HG03175 (cell line): ENCODE results near the gene AGK.

ENCODE experiments used
- ATAC-seq: cut with Tn5 transposase; IDR thresholded peaks from one replicate; pipeline ENCODE4 v1.9.1; 2021; ENCODE audit warnings: mild to moderate bottlenecking, moderate library complexity; ENCODE audit not compliant: unreplicated experiment

Gene AGK, protein sequence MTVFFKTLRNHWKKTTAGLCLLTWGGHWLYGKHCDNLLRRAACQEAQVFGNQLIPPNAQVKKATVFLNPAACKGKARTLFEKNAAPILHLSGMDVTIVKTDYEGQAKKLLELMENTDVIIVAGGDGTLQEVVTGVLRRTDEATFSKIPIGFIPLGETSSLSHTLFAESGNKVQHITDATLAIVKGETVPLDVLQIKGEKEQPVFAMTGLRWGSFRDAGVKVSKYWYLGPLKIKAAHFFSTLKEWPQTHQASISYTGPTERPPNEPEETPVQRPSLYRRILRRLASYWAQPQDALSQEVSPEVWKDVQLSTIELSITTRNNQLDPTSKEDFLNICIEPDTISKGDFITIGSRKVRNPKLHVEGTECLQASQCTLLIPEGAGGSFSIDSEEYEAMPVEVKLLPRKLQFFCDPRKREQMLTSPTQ

DNA sequence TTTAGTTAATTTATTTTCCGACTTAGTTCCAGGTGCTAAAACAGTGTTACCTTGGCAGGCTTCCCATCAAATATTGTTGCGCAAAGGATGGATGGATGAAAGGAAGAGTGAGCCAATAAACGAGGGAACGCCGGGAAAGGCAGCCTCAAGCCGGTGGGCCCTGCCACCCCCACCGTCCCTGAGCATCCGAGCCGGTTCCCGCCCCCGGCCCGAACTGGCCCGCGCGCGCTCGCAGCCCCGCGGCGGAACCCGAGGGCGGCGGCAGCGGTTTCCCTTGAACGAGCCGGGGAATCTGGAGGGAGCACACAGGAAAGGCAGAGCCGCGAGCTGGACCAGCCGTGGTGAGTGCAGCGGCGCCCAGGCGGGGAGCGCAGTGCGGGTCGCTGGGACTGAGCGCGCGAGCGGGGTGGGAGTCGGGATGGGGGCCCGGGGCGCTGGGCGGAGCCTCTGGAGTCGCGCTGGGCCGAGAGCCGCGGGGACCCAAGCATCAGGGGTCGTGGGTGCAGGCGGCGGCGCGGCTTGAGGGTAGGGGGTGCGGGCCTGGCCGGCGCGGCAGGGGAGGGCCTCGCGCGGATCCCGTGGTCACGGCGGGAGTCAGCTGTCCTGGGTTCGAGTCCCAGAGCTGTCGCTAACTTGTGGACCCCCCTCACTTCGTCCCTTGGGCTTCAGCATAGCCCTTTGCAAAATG is at the start of gene AGK:
Gene AGK, plus strand, starts transcription at position 317 of the 688 bp plus-strand sequence. CDS start 4,057 bp downstream, outside the sequence.
- peak; percentile 90 for ATAC-seq

DNA sequence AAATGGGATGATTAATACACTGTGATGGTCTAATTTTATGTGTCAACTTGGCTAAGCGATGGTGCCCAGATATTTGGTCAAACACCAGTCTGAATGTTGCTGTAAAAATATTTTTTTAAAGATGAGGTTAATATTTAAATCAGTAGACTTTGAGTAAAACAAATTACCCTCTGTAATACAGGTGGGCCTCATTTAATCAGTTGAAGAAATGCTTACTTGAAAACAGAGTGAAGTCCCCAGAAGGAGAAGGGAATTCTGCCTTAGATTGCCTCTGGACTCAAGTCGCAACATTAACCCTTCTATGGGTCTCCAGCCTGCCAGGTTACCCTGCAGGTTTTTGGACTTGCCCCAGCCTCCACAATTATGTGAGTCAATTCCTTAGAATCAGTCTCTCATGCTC is 49.8 kb upstream of the AGK start:
- ATAC-seq, result no peak

DNA sequence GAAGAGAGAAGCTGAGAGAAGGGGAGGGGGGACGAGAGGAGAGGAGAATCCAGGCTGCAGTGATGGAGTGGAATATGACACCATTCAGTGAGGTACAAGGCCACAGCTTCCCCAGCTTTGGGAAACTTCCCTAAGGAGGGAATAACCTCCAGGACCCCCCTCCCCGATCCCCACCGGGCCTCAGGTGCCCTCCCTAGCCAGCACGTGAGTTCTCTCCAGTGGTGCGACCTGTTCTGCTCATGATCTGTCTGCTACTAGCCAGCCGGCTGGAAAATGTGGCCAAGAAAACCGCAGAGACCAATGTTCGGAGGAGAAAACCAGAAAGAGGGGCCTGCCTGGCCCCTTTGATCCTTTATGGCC is 39.9 kb upstream of the AGK start:
- no peak for ATAC-seq

DNA sequence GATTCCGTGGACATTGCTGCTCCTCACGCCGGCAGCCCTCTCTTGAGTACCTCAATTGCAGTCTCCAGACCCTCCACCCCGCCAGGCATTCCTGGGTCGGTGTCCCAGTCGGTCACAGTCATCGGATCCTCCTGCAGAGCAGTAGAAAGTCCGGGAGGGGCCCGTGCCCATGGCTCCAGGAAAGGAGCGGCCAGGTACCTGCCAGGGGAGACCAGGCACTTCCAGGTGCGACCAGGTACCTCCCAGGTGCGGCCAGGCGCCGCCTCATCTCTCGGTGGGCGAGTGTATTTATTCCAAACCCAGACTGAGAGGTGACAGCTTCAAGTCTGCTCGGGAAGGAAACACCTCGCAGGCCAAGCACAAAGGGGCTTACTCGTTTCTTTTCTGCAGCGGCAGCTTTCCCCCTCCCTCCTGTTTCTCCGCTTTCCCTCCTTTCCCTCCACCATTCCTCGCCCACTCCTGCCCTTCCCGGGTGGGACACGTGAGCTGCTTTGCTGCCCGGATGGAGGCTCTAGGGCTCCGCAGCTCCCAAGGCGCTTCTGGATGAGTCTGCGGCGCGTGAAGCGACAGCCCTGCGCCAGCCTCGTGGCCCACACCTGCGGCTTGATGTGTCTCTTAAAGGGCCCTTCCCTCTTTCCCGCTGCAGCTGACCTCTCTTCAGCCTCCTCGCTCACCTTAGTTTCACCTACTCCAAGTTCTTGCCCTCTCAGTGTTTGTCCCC is 39.4 kb upstream of the AGK start:
- no peak for ATAC-seq

DNA sequence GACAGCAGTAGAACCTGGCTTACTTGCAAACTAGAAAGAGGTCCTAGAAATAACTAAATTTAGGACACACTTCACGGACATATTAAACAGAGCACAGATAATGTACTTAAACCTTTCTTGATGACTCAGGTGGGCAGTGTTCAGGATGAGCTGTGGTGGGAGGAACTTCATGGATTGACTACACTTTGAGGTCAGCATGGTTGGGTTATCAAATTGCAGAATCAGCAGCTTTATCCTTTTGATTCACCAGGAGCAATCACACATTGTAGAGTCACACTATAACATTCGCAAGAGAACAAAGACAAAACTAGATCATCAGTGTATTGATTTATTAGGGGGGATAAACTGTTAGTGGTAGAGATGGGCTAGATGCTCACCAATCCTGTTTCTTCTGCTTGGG is 38.6 kb upstream of the AGK start:
- ATAC-seq, result no peak

DNA sequence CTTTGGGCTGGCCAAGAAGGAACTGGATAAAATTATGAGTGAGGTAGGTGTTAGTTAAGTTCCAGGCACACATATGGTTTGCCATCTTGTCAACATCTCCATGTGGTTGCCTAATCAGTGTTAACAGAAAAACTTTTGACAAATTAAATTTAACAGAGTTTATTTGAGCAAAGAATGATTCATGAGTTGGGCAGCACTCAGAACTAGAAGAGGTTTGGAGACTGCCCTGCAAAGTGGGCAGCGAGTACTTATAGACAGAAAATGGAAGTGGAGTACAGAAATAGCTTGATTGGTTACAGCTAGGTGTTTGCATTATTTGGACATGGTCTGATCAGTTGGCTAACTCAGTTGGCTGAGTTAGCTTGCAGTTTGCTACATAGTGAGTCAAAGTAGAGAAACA is 37.5 kb upstream of the AGK start:
- ATAC-seq, result no peak

DNA sequence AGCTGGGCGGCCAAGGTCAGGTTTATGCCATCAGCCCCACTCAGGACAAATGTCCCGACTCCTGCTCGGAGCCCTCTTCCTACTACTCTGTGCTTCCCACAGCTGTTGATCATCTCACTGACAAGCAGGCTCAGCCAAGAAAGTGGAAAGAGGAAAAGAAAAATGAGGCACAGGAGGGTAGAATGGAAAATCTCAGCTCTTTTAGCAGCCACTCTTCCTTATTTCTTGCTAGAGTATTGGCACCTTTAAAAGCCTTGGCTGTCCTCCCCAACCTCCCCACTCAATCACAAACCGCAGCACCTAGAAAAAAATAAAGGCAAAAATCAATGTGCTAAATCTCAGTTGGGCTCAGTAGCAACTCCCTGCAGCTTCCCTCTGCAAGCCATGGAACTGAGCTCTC is 35.3 kb upstream of the AGK start:
- no peak for ATAC-seq

DNA sequence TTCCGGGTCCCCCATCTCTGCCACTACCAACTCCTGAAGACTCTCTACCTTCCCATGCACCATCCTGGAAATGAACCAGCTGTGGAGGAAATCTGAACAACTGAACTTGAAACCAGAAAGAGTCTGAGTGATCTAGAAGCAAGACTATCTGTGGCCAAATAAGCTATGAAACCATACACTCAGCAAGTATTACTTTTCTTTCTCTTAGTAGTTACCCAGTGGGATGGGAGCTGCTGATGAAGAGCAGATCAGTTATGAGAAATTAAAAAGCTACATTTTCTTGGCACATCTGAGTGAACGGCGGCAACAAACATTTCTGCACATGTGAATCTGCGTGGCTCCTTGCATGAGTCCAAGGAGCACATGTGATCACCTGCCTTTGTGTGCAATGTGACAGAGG is 31.6 kb upstream of the AGK start:
- no peak for ATAC-seq

DNA sequence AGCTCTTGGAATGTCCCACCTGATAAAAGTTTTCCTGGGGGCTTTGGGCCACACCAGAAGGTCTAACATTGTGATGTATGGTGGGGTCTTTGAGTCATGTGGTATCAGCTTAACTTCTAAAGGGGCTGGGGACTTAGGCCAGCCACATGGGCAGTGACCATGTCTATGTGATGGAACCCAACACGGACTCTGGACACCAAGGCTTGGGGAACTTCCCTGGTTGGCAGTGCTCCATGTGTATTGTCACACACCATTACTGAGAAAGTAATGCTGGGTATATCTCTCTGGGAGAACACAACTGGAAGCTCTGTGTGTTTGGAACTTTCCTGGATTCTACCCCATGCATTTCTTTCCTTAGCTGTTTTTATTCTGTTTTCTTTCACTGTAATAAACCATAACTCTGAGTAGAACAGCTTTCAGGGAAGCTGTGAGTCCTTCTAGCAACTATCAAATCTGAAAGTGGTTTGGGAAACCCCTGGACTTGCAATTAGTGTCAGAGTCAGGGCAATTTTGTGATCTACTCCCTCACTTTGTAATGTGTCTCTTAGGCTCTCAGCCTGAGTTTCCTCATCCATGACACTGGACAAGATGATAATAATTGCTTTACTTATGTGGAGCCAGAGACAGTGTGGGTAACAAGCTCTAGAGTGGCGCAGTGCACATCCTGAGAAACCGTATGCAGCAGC is 28.4 kb upstream of the AGK start:
- no peak for ATAC-seq

DNA sequence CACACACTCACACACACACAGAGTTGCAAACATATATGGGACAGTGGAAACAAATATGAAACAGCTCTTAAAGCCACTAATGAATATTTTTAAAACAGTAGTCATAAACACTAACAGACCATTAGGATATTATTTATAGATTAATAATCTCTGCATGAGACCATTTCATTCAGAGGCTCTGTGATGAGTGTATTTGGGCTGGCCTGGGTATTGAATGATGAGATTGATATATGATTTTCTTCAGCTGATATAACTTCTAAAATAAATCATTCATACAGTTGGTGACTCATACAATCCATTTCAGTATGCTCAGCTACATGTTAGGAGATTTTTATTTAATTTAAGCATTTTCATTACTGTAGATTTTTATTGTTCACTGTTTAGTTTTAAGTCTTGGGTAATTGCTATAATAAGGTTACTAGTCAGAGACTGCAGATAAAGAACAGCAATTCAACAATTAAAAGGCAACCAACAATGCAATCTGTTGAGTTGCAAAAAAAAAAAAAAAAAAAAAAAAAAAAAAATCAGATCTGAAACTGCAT is 25.2 kb upstream of the AGK start:
- ATAC-seq, result no peak

DNA sequence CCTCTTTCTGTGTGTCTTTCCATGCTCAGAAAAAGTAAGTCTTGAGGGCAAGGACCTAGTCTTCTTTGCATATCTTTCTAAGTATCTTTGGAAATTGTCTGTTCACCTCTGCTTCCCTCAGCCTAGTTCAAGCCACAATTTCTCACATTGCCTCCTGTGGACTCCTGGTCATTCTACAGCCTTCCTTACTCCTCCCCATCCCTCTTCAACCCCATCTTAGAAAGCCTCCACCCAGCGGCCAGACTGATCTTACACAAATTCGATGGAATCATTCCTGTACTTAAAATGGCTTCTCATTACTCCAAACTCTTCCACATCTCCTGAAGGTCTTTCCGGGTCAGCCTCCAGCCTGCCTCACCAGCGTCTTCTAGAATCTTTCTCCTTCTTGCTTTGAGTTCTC is 24.1 kb upstream of the AGK start:
- ATAC-seq, result no peak

DNA sequence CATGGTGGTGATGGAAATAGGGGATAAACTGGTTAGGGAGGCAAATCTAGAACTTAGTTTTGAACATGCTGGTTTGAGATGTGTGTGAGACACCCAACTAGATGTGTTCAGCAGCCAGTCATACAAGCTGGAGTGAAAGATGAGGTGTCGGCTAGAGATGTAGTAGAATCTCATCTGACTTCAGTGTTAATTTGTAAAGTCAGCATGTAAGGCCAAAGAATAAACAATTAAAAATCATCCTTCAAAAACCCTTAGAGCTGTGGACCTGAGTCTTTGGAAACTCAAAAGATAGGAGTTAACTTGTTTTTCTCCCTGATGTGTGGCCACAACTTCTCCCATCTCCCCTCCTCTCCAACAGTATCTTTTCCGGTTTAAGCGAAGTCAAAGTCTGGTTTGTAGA is 22.8 kb upstream of the AGK start:
- no peak for ATAC-seq

DNA sequence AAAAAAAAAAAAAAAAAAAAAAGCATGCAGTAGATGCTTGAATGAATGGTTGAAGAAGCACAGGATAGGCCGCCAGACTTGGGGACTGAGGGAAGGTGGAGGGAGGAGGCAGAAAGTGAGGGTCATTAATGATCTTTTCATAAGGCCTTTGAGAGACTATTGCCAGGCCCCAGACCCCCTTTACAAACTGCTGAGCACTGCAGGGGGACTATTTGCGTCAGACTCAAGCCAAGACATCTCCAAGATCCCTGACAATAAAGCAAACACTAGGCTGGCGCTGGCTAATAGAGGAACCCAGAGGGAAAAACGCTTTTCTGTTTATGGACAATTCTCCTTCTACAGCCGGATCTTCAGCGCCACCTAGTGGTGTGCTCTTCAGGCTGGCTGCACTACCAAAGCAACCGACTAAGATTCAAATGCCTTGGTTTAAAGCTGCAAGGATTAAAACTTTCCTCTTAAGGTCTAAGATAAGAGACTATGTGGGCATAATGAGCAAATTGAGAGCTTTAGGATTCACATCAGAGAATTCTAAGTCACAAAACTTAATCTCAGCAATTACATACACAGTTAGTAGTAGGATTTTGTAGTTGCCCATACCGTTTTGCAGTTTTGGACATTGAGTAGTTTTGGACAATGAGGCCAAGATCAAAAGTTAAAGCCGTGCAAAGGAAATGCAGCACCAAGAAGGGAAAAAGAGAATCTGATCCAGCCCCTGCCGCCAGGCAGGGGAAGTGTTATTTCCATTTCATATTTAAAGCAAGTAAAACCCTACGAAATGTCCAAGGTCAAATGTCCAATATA is 17.9 kb upstream of the AGK start:
- ATAC-seq, result no peak

DNA sequence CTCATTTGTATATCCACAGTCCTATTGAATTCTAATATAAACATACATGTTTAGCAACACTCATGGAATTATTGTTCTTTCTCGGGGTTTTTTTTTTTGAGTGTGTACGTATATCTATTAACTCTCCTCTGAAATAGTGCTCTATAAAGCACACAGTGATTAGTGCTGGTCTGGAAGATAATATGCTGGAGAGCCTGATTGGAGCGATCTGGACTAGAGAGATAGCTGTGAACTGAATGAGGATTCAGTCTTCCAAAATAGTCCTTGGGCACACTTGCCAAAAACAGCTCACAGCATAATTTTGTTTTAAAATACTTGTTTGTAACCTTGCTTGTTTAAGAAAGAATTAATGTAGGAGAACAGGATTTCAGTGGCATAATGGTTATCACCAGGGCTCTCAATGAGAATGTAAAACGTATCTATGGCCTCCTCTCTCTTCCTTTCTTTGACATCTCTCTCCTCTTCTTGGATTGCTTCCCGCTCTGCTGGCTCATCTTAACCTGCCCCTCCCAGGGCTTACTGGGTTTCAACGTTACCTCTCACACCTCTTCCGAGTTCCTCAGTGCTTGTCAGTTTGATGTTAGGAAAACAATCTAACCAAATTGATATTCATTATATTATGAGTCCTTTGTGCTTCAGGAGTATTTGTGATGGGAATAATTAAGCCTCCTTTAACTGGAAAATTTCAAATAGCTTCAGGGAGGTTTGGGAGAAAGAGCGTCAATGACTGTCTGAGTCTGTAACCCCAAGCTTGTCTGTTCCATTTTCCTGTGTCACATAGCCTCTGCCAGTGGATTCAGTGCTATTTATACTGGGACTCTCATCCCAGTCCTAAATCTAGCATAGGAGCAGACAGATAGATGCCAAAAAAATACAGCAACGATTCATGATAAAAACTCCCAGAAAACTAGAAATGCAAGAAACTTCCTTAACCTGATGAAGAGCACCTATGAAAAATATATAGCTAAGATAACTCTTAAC is 16.2 kb upstream of the AGK start:
- ATAC-seq, result no peak

DNA sequence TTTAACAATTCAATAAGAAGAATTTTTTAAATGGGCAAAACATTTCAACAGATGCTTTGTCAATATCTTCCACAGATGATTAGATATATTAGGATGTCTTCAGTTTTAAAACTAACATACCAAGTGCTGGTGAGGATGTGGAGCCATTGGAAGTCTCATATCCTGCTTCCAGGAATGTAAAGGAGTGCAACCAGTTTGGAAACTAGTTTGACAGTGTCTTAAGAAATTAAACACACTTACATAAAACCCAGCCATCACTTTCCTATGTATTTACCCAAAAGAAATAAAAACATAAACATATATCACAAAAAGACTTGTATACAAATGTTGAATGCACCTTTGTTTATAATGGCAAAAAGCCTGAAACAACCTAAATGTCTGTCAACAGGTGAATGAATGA is 13.3 kb upstream of the AGK start:
- no peak for ATAC-seq

DNA sequence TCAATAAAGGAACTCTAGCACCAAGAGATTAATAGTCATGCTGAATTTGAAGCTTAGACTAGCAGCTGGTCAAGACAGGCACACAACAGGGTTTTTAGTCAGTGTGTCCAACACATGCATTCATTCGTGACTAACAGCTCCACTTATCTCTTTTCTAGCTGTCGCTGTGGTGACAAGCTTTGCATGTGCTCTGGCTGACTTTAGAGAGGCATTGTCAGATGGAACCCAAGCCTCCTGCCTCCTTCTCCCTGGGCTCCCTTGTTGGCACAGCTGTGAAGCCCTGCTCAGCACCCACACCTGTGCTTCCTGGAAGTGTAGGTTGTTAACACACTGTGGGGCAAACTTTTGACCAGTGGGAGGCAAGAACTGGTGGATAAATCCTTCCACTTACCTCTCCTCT is 9.8 kb upstream of the AGK start:
- ATAC-seq, result no peak

DNA sequence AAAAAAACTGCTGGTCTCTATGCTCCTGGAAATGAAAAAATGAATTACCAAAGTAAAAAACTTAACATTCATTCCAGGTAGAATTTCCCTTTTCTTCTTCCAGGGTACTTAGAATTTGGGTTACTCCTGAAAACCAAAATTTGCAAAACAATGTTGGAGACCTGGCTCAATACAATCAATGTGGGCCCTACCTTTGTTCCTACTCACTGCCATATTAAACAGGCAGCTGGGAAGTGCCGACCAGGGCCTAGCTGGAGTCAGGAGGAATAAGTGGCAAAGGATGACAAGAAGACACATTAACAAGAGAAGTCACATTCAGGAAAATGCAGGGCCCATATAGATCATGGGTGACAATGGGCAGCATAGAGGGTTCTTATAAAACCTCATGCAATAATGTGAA is 6.4 kb upstream of the AGK start:
- ATAC-seq, result no peak

DNA sequence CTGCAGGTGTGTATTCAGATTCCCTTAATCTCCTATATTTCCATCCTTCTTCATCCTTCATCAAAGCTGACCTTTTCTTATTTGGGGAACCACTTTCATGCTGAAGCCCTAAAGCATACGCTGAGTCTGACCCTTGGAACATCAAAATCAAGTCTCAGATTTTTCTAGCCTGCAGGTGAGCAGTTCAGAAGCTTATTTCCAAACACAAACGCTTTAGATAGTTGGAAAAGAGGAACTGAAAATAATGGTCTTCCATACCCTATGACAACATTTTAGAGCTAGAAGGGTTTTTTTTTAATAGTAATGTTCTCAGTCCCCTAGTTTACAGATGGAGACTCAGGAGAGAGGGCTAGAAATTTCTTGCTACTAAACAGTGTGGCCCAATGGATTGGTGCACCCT is 1.6 kb upstream of the AGK start:
- ATAC-seq, result no peak
